Activated T-cell treated with anti-CD3 and anti-CD28 coated beads for 4 hours (primary cell): Measurements from ENCODE around the gene CHD1.

ENCODE experiments used
- DNase-seq: peaks from one replicate; pipeline ENCODE4 v3.0.0-alpha.2; 2020

Gene CHD1

GRCh38 chr5:98891591-98891990, 37.2 kb downstream of the CHD1 start:
- DNase-seq = no peak

- DNase-seq = no peak
Measured at GRCh38 chr5:98880598-98880997, 48.2 kb downstream of the CHD1 start.

GRCh38 chr5:98880151-98880550, 48.7 kb downstream of the CHD1 start:
- no peak for DNase-seq

- DNase-seq = no peak
Measured at GRCh38 chr5:98877600-98877999, 51.2 kb downstream of the CHD1 start.

- no peak for DNase-seq
Measured at GRCh38 chr5:98872674-98873073, 56.1 kb downstream of the CHD1 start.

GRCh38 chr5:98865690-98866089, 63.1 kb downstream of the CHD1 start:
- no peak for DNase-seq

- DNase-seq = no peak
Measured at GRCh38 chr5:98847054-98847453, 81.8 kb downstream of the CHD1 start.

GRCh38 chr5:98846520-98846919, 82.3 kb downstream of the CHD1 start:
- no peak for DNase-seq

GRCh38 chr5:98845878-98846277, 82.9 kb downstream of the CHD1 start:
- DNase-seq = no peak

- DNase-seq = no peak
Measured at GRCh38 chr5:98844865-98845264, 83.9 kb downstream of the CHD1 start.

GRCh38 chr5:98843481-98843880, 85.3 kb downstream of the CHD1 start:
- no peak for DNase-seq

GRCh38 chr5:98840946-98841345, 87.9 kb downstream of the CHD1 start:
- no peak for DNase-seq

GRCh38 chr5:98839469-98840383, 89.1 kb downstream of the CHD1 start:
- no peak for DNase-seq

- DNase-seq = no peak
Measured at GRCh38 chr5:98836175-98836574, 92.6 kb downstream of the CHD1 start.

- DNase-seq = no peak
Measured at GRCh38 chr5:98827588-98828284, 101.1 kb downstream of the CHD1 start.

- DNase-seq = no peak
Measured at GRCh38 chr5:98827161-98827560, 101.6 kb downstream of the CHD1 start.

- DNase-seq = no peak
Measured at GRCh38 chr5:98825582-98826375, 103.0 kb downstream of the CHD1 start.

- no peak for DNase-seq
Measured at GRCh38 chr5:98816582-98817222, 112.1 kb downstream of the CHD1 start.

GRCh38 chr5:98813755-98814154, 115.1 kb downstream of the CHD1 start:
- no peak for DNase-seq

- DNase-seq = no peak
Measured at GRCh38 chr5:98810206-98810605, 118.6 kb downstream of the CHD1 start.

- no peak for DNase-seq
Measured at GRCh38 chr5:98807806-98808205, 121.0 kb downstream of the CHD1 start.

- no peak for DNase-seq
Measured at GRCh38 chr5:98805070-98805469, 123.7 kb downstream of the CHD1 start.

- no peak for DNase-seq
Measured at GRCh38 chr5:98804066-98804465, 124.7 kb downstream of the CHD1 start.
